ENCODE measurements around the gene PICALM. TPM values are rescaled to one million over a fixed set of nuclear protein-coding genes. Genes with fewer than 3 reads are reported as not detected.

The PICALM gene
- total and polyA plus RNA-seq, 9 of the 15 experiments (the other 6 are each of a cell fraction or from before 2014, with no cell fraction given): 41.3 to 990 (median 309) TPM

GRCh38 chr11:86115542-86116385 is 46.9 kb upstream of the PICALM start:
- Histone ChIP-seq H3K4me1 (replicated peaks in 1 of 2; ENCODE audit: control insufficient read depth in 2 of 2, insufficient read depth in 2 of 2, low read length in 2 of 2) (peaks cover 3 to 43% of the 10 kb centered on the region in 2 experiments), H4K20me1 (replicated peaks; ENCODE audit: control insufficient read depth, insufficient read depth, low read length) (no peaks in the 10 kb centered on the region), H2AFZ (ENCODE audit: low read depth, low read length) (0 out of 2 replicates have a peak overlapping the region, but pooled peaks have one; percentile 4), H3K9me3 (replicated peaks; ENCODE audit: control insufficient read depth, insufficient read depth, low read depth, low read length) (no peaks in the 10 kb centered on the region), H3K36me3 (ENCODE audit: control insufficient read depth, insufficient read depth, low read length) (peaks cover 13% of the 10 kb centered on the region; the same call in 2 of the 3 replicates), H3K79me2 (ENCODE audit: control insufficient read depth, insufficient read depth, low read length) (peaks cover 28% of the 10 kb centered on the region), H3K9ac (ENCODE audit: insufficient read depth in 1 of 2, low read depth in 2 of 2, low read length in 2 of 2) (peak overlapping the region in 1 of 2 experiments; percentile 6; a peak in 1 of 4 replicates), H3K4me2 (ENCODE audit: insufficient read depth, low read length) (no peak overlapping the region), H3K4me3 (no peak overlapping the region), H3K27me3 (ENCODE audit: control insufficient read depth in 2 of 2, insufficient read depth in 2 of 2, low read length in 2 of 2) (no peaks in the 10 kb centered on the region), H3K27ac (ENCODE audit: extremely low read depth, low read depth, low read length) (no peak overlapping the region), H3K9me1 (ENCODE audit: control insufficient read depth, insufficient read depth, low read length) (no peaks in the 10 kb centered on the region)
- no peak for FAIRE-seq
- 57% methylated on average over 3 of the region's 3 CpGs for WGBS (ENCODE audit: insufficient coverage, low coverage, missing lambda C conversion rate)
- ChIA-PET CTCF (ENCODE audit: low intra/inter-chr PET ratio) (no interaction called here), POLR2A (interaction anchor here (0.5 to 1.6 kb wide), 6 partner anchors 9 to 530 kb away, joined by 3 to 4 read pairs (median 3); no protein-coding TSS in a partner anchor)
- in situ Hi-C loops (cut with MboI): no loop called here
- ATAC-seq: peak; percentile 9; the same call in 1 of the 3 replicates
- intact Hi-C loops (cut with micrococcal nuclease): no loop called here
- no peak for DNase-seq (ENCODE audit: extremely low read depth in 1 of 4, low spot score in 3 of 4)
- BruUV-seq (replicated peaks): no TSS peak
- TF ChIP-seq FOXM1 (IDR thresholded peaks at IDR 0.05; ENCODE audit: low read depth) (no peak), FOXM1 (CRISPR knock-in tag; IDR thresholded peaks at IDR 0.05; ENCODE audit: low read depth) (no peak), PKNOX1 (IDR thresholded peaks at IDR 0.05) (0 out of 2 replicates have a peak, but pooled peaks have one; percentile 7), FOXO4 (CRISPR knock-in tag; IDR thresholded peaks at IDR 0.05) (no peak), ATF2 (CRISPR knock-in tag; IDR thresholded peaks at IDR 0.05) (no peak), CCAR2 (IDR thresholded peaks at IDR 0.05; ENCODE audit: low read depth, low read length) (no peak), RBBP5 (IDR thresholded peaks at IDR 0.05; ENCODE audit: borderline replicate concordance, insufficient read depth, low read length, poor library complexity, severe bottlenecking) (no peak), MCM5 (IDR thresholded peaks at IDR 0.05; ENCODE audit: low read depth) (no peak), ZKSCAN1 (IDR thresholded peaks at IDR 0.05; ENCODE audit: low read depth, low read length) (peak; percentile 50; the same call in 1 of the 2 replicates), ARNT (IDR thresholded peaks at IDR 0.05) (no peak), CBX1 (IDR thresholded peaks at IDR 0.05; ENCODE audit: low read depth) (no peak), PCBP2 (IDR thresholded peaks at IDR 0.05; ENCODE audit: low read depth, low read length, poor library complexity, severe bottlenecking) (no peak), ZFX (CRISPR knock-in tag; IDR thresholded peaks at IDR 0.05) (no peak), KLF10 (CRISPR knock-in tag; IDR thresholded peaks at IDR 0.05) (no peak), VEZF1 (CRISPR knock-in tag; IDR thresholded peaks at IDR 0.05) (no peak)

Measured in K562 (cell line).